Thymus (tissue), 14 donors: ENCODE measurements around the gene NXPH4. TPM values are rescaled to one million over a fixed set of nuclear protein-coding genes. Genes with fewer than 3 reads are reported as not detected.

Experiments
- DNase-seq, 9 donors: peaks; one replicate each; pipeline ENCODE4 v3.0.0-alpha.2; 2013; ENCODE audit warnings: low spot score in 9 of 9, low read depth in 6 of 9, missing footprints in 1 of 9
- H3K27ac ChIP-seq, 2 donors: one replicate each; pipeline ENCODE4 v1.5.1; 2013; ENCODE audit warnings: control low read depth in 1 of 2, low read depth in 1 of 2, low read length in 1 of 2, mild to moderate bottlenecking in 1 of 2, moderate library complexity in 1 of 2
- H3K27me3 ChIP-seq, 2 donors: one replicate each; pipeline ENCODE4 v1.5.1; 2013; ENCODE audit warnings: low read length in 1 of 2; ENCODE audit not compliant: control insufficient read depth in 2 of 2, insufficient read depth in 1 of 2
- H3K36me3 ChIP-seq, 2 donors: one replicate each; pipeline ENCODE4 v1.5.1; 2013; ENCODE audit warnings: low read length in 1 of 2, mild to moderate bottlenecking in 1 of 2, moderate library complexity in 1 of 2; ENCODE audit not compliant: control insufficient read depth in 2 of 2, insufficient read depth in 2 of 2
- H3K4me1 ChIP-seq, 2 donors: one replicate each; pipeline ENCODE4 v1.5.1; 2013; ENCODE audit warnings: low read length in 2 of 2; ENCODE audit not compliant: control insufficient read depth in 2 of 2, insufficient read depth in 2 of 2
- H3K4me3 ChIP-seq, 2 donors: one replicate each; pipeline ENCODE4 v1.5.1; 2013; ENCODE audit warnings: low read length in 2 of 2, control low read depth in 1 of 2, mild to moderate bottlenecking in 1 of 2
- H3K9me3 ChIP-seq, 2 donors: one replicate each; pipeline ENCODE4 v1.5.1; 2013; ENCODE audit warnings: low read length in 1 of 2, mild to moderate bottlenecking in 1 of 2; ENCODE audit not compliant: control insufficient read depth in 2 of 2, insufficient read depth in 1 of 2
- WGBS: extraction: QIAGEN DNeasy Blood & Tissue Kit; methylation state at CpG from one replicate; pipeline ENCODE4 v1.1.7; 2013; 5-methylcytosine and 5-hydroxymethylcytosine counted together
- long read RNA-seq, 10 donors: transcript quantifications; one replicate each; lab custom pipeline, GENCODE V29; 2026
- polyA plus RNA-seq: library from polyadenylated mRNA; stranded (reverse); fragments of 200-250 nt; gene quantifications from one replicate; pipeline ENCODE4 v1.2.3, GENCODE V29; 2013
- total RNA-seq: library from RNA; stranded (reverse); fragments of 120-200 nt; gene quantifications from one replicate; pipeline ENCODE4 v1.2.4, GENCODE V29; 2013
- donor health status: healthy.

Gene NXPH4
- total RNA-seq (0.14 TPM), polyA plus RNA-seq (0.16 TPM)
- long read RNA-seq, donor 1, partial matches to known transcripts: 0 of 1 reads
- long read RNA-seq, donor 1, other reads (novel, unspliced or antisense): 0 of 1 reads
- long read RNA-seq, donor 2: 0 reads
- long read RNA-seq, donor 3: 0 reads
- long read RNA-seq, donor 4: 0 reads
- long read RNA-seq, donor 5, partial matches to known transcripts: 0 of 1 reads
- long read RNA-seq, donor 5, other reads (novel, unspliced or antisense): 0 of 1 reads
- long read RNA-seq, donor 6: 0 reads
- long read RNA-seq, donor 7: 0 reads
- long read RNA-seq, donor 8: 0 reads
- long read RNA-seq, donor 9: 0 reads
- long read RNA-seq, donor 10, partial matches to known transcripts: 0 of 1 reads
- long read RNA-seq, donor 10, other reads (novel, unspliced or antisense): 0 of 1 reads

DNA sequence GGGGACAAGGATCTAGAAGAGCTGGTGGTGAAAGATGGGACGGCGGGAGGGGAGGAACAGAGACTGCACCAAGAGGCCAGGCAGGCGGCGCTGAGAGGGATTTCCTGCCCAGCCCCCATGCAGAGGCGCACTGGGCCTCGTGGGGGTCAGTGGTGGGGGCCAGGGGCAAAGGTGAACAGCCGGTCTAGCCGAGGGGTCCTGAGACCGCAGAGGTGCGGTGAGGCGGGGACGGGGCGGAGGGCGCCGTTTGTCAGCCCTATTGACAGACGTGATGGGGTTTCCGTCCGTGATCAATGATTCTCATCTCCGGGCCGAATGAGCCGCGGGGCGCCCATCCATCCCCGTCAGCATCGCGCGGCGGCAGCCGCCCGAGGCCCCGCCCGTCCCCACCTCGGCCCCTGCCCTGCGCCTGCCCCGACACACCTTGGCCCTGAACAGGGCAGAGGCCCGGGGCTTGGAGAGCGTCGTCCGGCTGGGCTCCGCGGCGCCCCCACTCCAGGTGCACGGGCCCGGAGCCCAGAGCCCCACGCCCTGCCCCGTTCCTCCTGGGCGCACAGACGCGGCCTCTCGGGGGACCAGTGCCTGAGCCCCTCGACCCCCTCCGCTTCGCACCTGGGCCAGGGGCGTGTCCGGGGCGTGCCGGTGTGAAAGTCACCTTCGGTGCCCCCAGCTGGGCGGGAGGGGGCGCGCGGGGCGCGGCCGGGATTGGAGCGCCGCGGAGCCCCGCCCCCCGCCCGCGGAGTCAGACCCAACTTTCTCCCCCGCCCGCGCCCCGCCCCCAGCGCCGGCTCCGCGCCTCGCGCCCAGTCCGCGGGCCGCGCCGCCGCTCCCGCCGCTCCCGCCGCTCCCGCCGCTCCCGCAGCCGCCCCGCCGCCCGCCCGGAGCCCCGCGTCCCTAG, at the start of gene NXPH4:
Gene NXPH4 (plus strand): TSS at position 781 of the 898 bp plus-strand sequence. CDS start 176 bp downstream, outside the sequence.
- H3K4me3 ChIP-seq: peak within 1 kb of the TSS in 1 of 2 donors; percentile 43
- no peak within 1 kb of the TSS for H3K27ac ChIP-seq
- H3K36me3 ChIP-seq: no peaks in the 10 kb centered on the region
- peaks cover 0 to 14% of the 10 kb centered on the region in 2 donors for H3K9me3 ChIP-seq
- DNase-seq: peak in 3 of 9 donors; percentile 35 to 58 (median 44)
- peaks cover 8 to 42% of the 10 kb centered on the region in 2 donors for H3K4me1 ChIP-seq
- peaks cover 73 to 98% of the 10 kb centered on the region in 2 donors for H3K27me3 ChIP-seq
- 1% methylated on average over 102 of the region's 102 CpGs for WGBS

DNA sequence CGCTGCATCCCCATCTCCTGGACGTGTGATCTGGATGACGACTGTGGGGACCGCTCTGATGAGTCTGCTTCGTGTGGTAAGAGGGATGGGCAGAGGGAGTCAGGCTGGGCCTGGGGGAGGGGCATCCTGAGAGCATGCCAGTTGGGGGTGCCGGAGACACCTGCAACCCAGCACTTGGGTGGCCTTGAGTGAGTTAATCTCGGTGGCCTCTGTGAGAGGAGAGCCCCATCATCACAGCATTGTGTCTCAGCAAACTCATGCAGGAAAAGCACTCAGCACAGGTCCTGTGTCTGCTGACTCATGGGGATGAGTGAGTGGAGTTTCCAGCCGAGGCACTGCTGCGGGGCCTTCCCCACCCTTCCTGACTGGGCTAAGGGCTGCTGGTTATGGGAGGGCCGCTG, 49.6 kb upstream of the NXPH4 start:
- H3K9me3 ChIP-seq: no peaks in the 10 kb centered on the region
- WGBS: 32% methylated on average over 10 of the region's 10 CpGs
- peaks cover 0 to 21% of the 10 kb centered on the region in 2 donors for H3K4me1 ChIP-seq
- H3K4me3 ChIP-seq: no peak overlapping the region
- no peaks in the 10 kb centered on the region for H3K36me3 ChIP-seq
- peak in 2 of 9 donors; percentile 10 to 47 for DNase-seq
- H3K27ac ChIP-seq: no peak overlapping the region
- H3K27me3 ChIP-seq: no peaks in the 10 kb centered on the region

DNA sequence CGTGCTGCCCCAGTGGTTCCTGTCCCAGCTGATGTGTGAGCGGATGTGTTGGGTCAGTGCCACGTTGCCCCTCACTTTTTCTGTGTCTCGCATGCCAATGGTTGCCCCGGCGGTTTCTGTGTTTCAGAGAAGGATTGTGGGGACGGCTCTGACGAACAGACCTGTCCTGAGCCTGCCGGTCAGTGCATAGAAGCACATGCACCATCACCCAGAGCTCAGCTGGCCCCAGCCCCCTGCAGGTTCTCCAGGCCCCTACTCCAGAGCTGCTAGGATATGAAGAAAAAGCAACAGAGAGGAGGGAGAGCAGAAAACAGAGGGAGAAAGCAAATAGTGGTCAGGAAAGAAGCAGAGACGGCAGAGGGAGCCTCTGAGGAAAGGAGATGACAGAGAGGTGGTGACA, 48.5 kb upstream of the NXPH4 start:
- no peak for DNase-seq
- H3K36me3 ChIP-seq: no peaks in the 10 kb centered on the region
- H3K9me3 ChIP-seq: no peaks in the 10 kb centered on the region
- no peaks in the 10 kb centered on the region for H3K27me3 ChIP-seq
- no peak overlapping the region for H3K27ac ChIP-seq
- H3K4me3 ChIP-seq: no peak overlapping the region
- WGBS: 89% methylated on average over 10 of the region's 10 CpGs
- peaks cover 0 to 21% of the 10 kb centered on the region in 2 donors for H3K4me1 ChIP-seq

DNA sequence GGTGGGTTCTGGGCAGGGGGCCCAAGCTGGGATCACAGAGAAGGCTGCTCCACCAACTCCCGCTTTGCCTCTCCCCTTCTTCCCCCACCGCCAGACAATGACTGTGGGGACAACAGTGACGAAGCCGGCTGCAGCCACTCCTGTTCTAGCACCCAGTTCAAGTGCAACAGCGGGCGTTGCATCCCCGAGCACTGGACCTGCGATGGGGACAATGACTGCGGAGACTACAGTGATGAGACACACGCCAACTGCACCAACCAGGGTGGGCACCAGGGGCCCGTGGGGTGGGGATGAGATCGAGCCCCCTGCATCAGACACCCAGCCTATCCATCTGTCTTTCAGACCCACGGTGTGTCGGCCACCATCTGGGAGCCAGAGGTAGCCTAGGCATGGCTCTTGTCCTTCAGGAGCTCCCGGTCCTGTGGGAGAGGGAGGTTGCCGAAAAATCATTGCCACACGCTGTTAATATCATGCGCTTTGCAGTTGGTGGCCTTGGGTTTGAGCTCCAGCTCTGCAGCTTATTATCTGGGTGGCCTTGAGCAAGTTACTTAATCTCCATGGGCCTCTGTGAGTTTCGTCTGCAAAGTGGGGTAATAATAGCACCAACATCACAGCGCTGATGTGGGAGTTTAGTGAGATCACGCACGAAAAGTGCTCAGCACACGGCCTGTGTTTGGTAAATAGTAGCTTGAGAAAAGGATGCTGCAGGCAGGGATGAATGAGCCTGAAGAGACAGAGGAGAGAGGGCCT, 47.4 kb upstream of the NXPH4 start:
- no peaks in the 10 kb centered on the region for H3K9me3 ChIP-seq
- H3K4me3 ChIP-seq: no peak overlapping the region
- DNase-seq: no peak
- no peaks in the 10 kb centered on the region for H3K27me3 ChIP-seq
- peaks cover 0 to 21% of the 10 kb centered on the region in 2 donors for H3K4me1 ChIP-seq
- H3K27ac ChIP-seq: no peak overlapping the region
- H3K36me3 ChIP-seq: no peaks in the 10 kb centered on the region
- WGBS: 96% methylated on average over 23 of the region's 23 CpGs

DNA sequence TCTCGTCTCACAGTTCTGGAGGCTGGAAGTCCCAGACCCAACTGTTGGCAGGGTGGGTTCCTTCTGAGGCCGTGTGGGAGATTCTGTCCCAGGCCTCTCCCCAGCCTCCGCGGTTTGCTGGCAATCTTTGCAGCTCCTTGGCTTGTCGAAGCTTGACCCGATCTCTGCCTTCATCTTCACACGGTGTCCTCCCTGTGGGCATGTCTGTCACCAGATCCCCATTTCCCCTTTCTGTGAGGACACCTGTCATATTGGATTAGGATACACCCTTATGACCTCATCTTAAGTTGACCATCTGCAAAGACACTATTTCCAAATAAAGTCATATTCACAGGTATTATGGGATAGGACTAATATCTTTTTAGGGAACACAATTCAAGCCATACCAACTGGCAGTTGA, 46.6 kb upstream of the NXPH4 start:
- no peaks in the 10 kb centered on the region for H3K36me3 ChIP-seq
- no peak for DNase-seq
- no peak overlapping the region for H3K4me3 ChIP-seq
- 92% methylated on average over 7 of the region's 7 CpGs for WGBS
- peaks cover 0 to 21% of the 10 kb centered on the region in 2 donors for H3K4me1 ChIP-seq
- no peaks in the 10 kb centered on the region for H3K27me3 ChIP-seq
- H3K9me3 ChIP-seq: no peaks in the 10 kb centered on the region
- H3K27ac ChIP-seq: no peak overlapping the region

DNA sequence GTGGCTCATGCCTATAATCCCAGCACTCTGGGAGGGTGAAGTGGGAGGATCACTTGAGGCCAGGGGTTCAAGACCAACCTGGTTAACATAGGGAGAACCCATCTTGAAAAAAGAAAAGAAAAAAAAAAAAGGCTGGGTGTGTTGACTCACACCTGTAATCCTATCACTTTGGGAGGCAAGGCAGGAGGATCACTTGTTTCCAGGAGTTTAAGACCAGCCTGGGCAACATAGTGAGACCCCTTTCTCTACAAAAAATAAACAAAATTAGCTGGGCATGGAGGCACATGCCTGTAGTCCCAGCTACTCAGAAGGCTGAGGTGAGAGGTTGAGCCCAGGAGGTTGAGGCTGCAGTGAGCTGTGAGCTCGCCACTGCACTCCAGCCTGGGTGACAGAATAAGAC, 46.2 kb upstream of the NXPH4 start:
- Histone ChIP-seq H3K27me3 (no peaks in the 10 kb centered on the region), H3K9me3 (no peaks in the 10 kb centered on the region), H3K27ac (no peak overlapping the region), H3K4me1 (peaks cover 0 to 21% of the 10 kb centered on the region in 2 donors), H3K36me3 (no peaks in the 10 kb centered on the region), H3K4me3 (no peak overlapping the region)
- WGBS: 92% methylated on average over 1 of the region's 1 CpG
- no peak for DNase-seq

DNA sequence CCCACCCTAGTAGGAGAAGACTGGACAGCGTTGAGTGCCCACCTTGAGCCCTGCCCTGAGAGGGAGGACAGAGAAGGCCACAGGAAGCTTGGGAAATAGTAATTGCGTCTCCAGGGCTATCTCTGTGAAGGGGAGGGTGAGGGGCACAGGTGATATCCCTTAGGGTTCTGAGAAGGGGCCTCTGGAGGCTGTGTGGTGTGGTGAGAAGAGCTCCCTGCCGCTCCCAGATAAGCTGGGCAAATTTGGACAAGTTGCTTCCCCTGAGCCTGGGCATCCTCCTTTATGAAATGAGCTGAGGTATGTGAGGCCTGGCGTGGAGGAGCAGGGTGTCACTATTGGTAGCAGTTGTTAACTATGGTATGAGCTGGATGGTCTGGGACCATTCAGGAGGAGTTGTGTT, 45.7 kb upstream of the NXPH4 start:
- Histone ChIP-seq H3K27me3 (peaks cover 0 to 3% of the 10 kb centered on the region in 2 donors), H3K27ac (no peak overlapping the region), H3K4me1 (peaks cover 0 to 21% of the 10 kb centered on the region in 2 donors), H3K4me3 (no peak overlapping the region), H3K9me3 (no peaks in the 10 kb centered on the region), H3K36me3 (no peaks in the 10 kb centered on the region)
- 95% methylated on average over 4 of the region's 4 CpGs for WGBS
- DNase-seq: no peak

DNA sequence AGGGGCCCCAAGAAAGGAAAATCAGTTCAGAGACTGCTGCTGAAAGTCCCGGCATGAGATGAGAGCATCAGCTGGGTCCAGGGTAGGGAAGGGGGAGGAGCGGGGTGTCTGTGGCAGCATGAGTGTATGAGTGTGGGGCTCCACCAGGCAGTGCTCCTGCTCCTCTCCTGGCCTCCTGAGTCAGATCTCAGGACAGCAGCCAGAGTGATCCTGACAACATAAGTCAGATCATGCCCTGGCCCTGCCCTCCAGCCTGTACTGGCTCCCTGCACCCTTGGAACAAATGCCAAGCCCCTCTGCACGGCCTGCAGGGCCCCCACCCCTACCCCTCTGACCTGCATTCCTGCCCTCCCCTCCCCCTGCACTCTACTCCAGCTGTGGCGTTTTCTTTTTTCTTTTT, 44.9 kb upstream of the NXPH4 start:
- 90% methylated on average over 4 of the region's 4 CpGs for WGBS
- Histone ChIP-seq H3K27ac (peak overlapping the region in 1 of 2 donors; percentile 31), H3K27me3 (peaks cover 0 to 3% of the 10 kb centered on the region in 2 donors), H3K36me3 (no peaks in the 10 kb centered on the region), H3K4me3 (no peak overlapping the region), H3K4me1 (peaks cover 0 to 21% of the 10 kb centered on the region in 2 donors), H3K9me3 (no peaks in the 10 kb centered on the region)
- DNase-seq: no peak
